ENCODE measurements around the gene BYSL. TPM values are rescaled to one million over a fixed set of nuclear protein-coding genes. Genes with fewer than 3 reads are reported as not detected.

Gene BYSL
- total and polyA plus RNA-seq, 9 of the 15 experiments (the other 6 are each of a cell fraction or from before 2014, with no cell fraction given) = 22.2 to 92.3 (median 53.4) TPM

DNA sequence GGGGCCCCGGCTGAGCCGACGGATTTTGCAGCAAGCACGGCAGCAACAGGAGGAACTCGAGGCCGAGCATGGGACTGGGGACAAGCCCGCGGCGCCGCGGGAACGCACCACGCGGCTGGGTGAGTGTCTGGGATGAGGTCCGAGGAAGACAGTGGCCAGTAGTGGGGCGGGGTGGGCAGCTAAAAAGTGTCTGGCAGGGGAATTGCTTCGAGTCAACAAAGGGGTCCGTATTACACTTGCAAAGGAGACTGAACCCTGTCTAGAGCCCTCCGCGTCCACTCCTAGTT is 356 bp downstream of the BYSL start:
- DNase-seq (ENCODE audit: extremely low read depth in 1 of 4, low spot score in 3 of 4) (peak in 2 of 4 experiments; percentile 46 to 57), FAIRE-seq (no peak), ATAC-seq (peak; percentile 32)
- H3K4me1 ChIP-seq (replicated peaks in 1 of 2; ENCODE audit: control insufficient read depth in 2 of 2, insufficient read depth in 2 of 2, low read length in 2 of 2) = peaks cover 14 to 16% of the 10 kb centered on the region in 2 experiments; a peak in 4 of 5 replicates
- peak overlapping the region; percentile 98 for H2AFZ ChIP-seq (ENCODE audit: low read depth, low read length)
- no peaks in the 10 kb centered on the region for H3K9me1 ChIP-seq (ENCODE audit: control insufficient read depth, insufficient read depth, low read length)
- in situ Hi-C loops (cut with MboI) (no loop called here), intact Hi-C loops (cut with micrococcal nuclease) (loop anchor here (1.0 to 5.0 kb wide), 3 partner anchors 15 to 134 kb away; partner anchors contain the start of gene TOMM6)
- peak overlapping the region; percentile 82 for H3K4me3 ChIP-seq
- BruUV-seq (replicated peaks) = no TSS peak
- H3K27ac ChIP-seq (ENCODE audit: extremely low read depth, low read depth, low read length) = peak overlapping the region; percentile 98
- ChIA-PET CTCF (ENCODE audit: low intra/inter-chr PET ratio) (interaction anchor here (2.2 to 2.6 kb wide), 2 partner anchors 123 to 134 kb away, joined by 9 to 11 read pairs; partner anchors contain the start of gene TOMM6), POLR2A (interaction anchor here (1.0 to 11.8 kb wide), 13 partner anchors 11 to 136 kb away, joined by 3 to 166 read pairs (median 4); partner anchors contain the start of genes CCND3 and TOMM6)
- H3K9ac ChIP-seq (ENCODE audit: insufficient read depth in 1 of 2, low read depth in 2 of 2, low read length in 2 of 2) = peak overlapping the region; percentile 98
- H4K20me1 ChIP-seq (replicated peaks; ENCODE audit: control insufficient read depth, insufficient read depth, low read length) = 0 out of 2 replicates have a peak, but pooled peaks cover 4% of the 10 kb centered on the region
- H3K79me2 ChIP-seq (ENCODE audit: control insufficient read depth, insufficient read depth, low read length) = peaks cover 83% of the 10 kb centered on the region
- peaks cover 46% of the 10 kb centered on the region for H3K36me3 ChIP-seq (ENCODE audit: control insufficient read depth, insufficient read depth, low read length)
- WGBS (ENCODE audit: insufficient coverage, low coverage, missing lambda C conversion rate) = under 1% methylated on average over 15 of the region's 20 CpGs
- peak overlapping the region; percentile 96 for H3K4me2 ChIP-seq (ENCODE audit: insufficient read depth, low read length)
- H3K27me3 ChIP-seq (ENCODE audit: control insufficient read depth in 2 of 2, insufficient read depth in 2 of 2, low read length in 2 of 2) = no peaks in the 10 kb centered on the region
- H3K9me3 ChIP-seq (replicated peaks; ENCODE audit: control insufficient read depth, insufficient read depth, low read depth, low read length) = no peaks in the 10 kb centered on the region
- TF ChIP-seq, protein P1, sequence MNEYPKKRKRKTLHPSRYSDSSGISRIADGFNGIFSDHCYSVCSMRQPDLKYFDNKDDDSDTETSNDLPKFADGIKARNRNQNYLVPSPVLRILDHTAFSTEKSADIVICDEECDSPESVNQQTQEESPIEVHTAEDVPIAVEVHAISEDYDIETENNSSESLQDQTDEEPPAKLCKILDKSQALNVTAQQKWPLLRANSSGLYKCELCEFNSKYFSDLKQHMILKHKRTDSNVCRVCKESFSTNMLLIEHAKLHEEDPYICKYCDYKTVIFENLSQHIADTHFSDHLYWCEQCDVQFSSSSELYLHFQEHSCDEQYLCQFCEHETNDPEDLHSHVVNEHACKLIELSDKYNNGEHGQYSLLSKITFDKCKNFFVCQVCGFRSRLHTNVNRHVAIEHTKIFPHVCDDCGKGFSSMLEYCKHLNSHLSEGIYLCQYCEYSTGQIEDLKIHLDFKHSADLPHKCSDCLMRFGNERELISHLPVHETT (CRISPR knock-in tag; conservative IDR thresholded peaks at IDR 0.05 in 1 of 2, IDR thresholded peaks at IDR 0.05 in 1 of 2) = no peak
- TF ChIP-seq PTTG1 (tag; IDR thresholded peaks at IDR 0.05; ENCODE audit: low read depth) (no peak), ZNF165 (CRISPR knock-in tag; IDR thresholded peaks at IDR 0.05; ENCODE audit: borderline replicate concordance) (no peak), U2AF1 (optimal IDR thresholded peaks at IDR 0.05; ENCODE audit: low read depth, low read length) (no peak), SMARCB1 (IDR thresholded peaks at IDR 0.05; ENCODE audit: insufficient read length, low read depth) (no peak), FOXP1 (CRISPR knock-in tag; IDR thresholded peaks at IDR 0.05) (no peak; the same call in 1 of the 2 replicates), STAT5B (CRISPR knock-in tag; IDR thresholded peaks at IDR 0.05) (no peak), NR3C1 (CRISPR knock-in tag; IDR thresholded peaks at IDR 0.05) (0 out of 2 replicates have a peak, but pooled peaks have one; percentile 56), ZFP30 (CRISPR knock-in tag; IDR thresholded peaks at IDR 0.05; ENCODE audit: borderline replicate concordance) (no peak), NEUROD1 (IDR thresholded peaks at IDR 0.05; ENCODE audit: borderline replicate concordance, low read depth, low read length, partially characterized antibody) (no peak), SIN3A (IDR thresholded peaks at IDR 0.05; ENCODE audit: borderline replicate concordance in 2 of 2, control insufficient read depth in 1 of 2, low read depth in 2 of 2, low read length in 2 of 2) (no peak; a peak in 1 of 4 replicates), RFX7 (CRISPR knock-in tag; IDR thresholded peaks at IDR 0.05) (no peak), PRPF4 (IDR thresholded peaks at IDR 0.05; ENCODE audit: insufficient read depth, low read depth, low read length, poor library complexity, severe bottlenecking) (no peak)
- TF ChIP-seq, protein P2, sequence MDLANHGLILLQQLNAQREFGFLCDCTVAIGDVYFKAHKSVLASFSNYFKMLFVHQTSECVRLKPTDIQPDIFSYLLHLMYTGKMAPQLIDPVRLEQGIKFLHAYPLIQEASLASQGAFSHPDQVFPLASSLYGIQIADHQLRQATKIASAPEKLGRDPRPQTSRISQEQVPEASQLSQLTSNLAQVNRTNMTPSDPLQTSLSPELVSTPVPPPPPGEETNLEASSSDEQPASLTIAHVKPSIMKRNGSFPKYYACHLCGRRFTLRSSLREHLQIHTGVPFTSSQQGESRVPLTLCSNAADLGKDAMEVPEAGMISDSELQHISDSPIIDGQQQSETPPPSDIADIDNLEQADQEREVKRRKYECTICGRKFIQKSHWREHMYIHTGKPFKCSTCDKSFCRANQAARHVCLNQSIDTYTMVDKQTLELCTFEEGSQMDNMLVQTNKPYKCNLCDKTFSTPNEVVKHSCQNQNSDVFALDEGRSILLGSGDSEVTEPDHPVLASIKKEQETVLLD (IDR thresholded peaks at IDR 0.05) = no peak
- TF ChIP-seq, protein P3, sequence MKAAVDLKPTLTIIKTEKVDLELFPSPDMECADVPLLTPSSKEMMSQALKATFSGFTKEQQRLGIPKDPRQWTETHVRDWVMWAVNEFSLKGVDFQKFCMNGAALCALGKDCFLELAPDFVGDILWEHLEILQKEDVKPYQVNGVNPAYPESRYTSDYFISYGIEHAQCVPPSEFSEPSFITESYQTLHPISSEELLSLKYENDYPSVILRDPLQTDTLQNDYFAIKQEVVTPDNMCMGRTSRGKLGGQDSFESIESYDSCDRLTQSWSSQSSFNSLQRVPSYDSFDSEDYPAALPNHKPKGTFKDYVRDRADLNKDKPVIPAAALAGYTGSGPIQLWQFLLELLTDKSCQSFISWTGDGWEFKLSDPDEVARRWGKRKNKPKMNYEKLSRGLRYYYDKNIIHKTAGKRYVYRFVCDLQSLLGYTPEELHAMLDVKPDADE (conservative IDR thresholded peaks at IDR 0.05; ENCODE audit: control insufficient read depth, low read depth, low read length) = peak; percentile 79; the same call in 1 of the 2 replicates
